Right lobe of liver (tissue), 6 donors: Measurements from ENCODE around the gene NOP9. TPM values are rescaled to one million over a fixed set of nuclear protein-coding genes. Genes with fewer than 3 reads are reported as not detected.

Experiments used
- ATAC-seq, 4 donors: fragments of 200-7000 bp; cut with Tn5 transposase; one replicate each; pipeline ENCODE4 v1.9.1; 2020; ENCODE audit warnings: mild to moderate bottlenecking in 4 of 4, moderate library complexity in 4 of 4
- DNase-seq, 3 donors: peaks; one replicate each; pipeline ENCODE4 v3.0.0-alpha.2; 2020
- H3K27ac ChIP-seq, 3 donors: fragments of 200-600 bp; one replicate each; pipeline ENCODE4 v1.8.0; 2022
- H3K27me3 ChIP-seq, 2 donors: fragments of 200-600 bp; one replicate each; pipeline ENCODE4 v1.8.0; 2022
- H3K36me3 ChIP-seq, 4 donors: fragments of 200-600 bp; sonication (generic) in 1 of 4; one replicate each; pipeline versions ENCODE4 v1.5.1 to v1.8.0; 2017 to 2022; ENCODE audit warnings: control low read depth in 1 of 4
- H3K4me1 ChIP-seq, 4 donors: fragments of 200-600 bp; sonication (generic) in 1 of 4; one replicate each; pipeline versions ENCODE4 v1.5.1 to v1.8.0; 2017 to 2022; ENCODE audit warnings: control low read depth in 1 of 4
- H3K4me3 ChIP-seq, 3 donors: fragments of 200-600 bp; one replicate each; pipeline ENCODE4 v1.8.0; 2022
- H3K9me3 ChIP-seq, 4 donors: fragments of 200-600 bp; sonication (generic) in 1 of 4; one replicate each; pipeline versions ENCODE4 v1.5.1 to v1.8.0; 2017 to 2022; ENCODE audit warnings: control low read depth in 1 of 4
- CTCF ChIP-seq, 4 donors: fragments of 200-600 bp in 3 of 4; fragments of 450-650 bp in 1 of 4; IDR thresholded peaks; one replicate each; pipeline versions ENCODE4 v1.5.1 to v1.8.0; 2016 to 2022; ENCODE audit warnings: antibody characterized with exemption in 4 of 4, mild to moderate bottlenecking in 2 of 4
- POLR2A ChIP-seq: fragments of 450-650 bp; IDR thresholded peaks from one replicate; pipeline ENCODE4 v1.6.1; 2017; ENCODE audit warnings: antibody characterized with exemption, mild to moderate bottlenecking
- WGBS: methylation state at CpG from one replicate; pipeline ENCODE4 v1.1.6; 2018; ENCODE audit warnings: low coverage, low lambda C conversion rate; ENCODE audit not compliant: insufficient coverage; ENCODE audit errors: missing lambda C conversion rate; 5-methylcytosine and 5-hydroxymethylcytosine counted together
- intact Hi-C, 2 donors: fragments of 100-400 bp; cut with DNase I; formaldehyde crosslinking; loops; one replicate each; pipeline versions ENCODE4 v1.11.2 to v1.14.1; 2022
- total RNA-seq, 6 experiments: library from RNA; depleted of rRNA in 2 of 6; stranded (reverse); fragments of >200 nt in 2 of 6; fragmentation: NEBNext Ultra II Directional in 3 of 6; extraction: Animal tissue kit (Norgen Biotek cat#: 25700) in 3 of 6; gene quantifications; one replicate each; pipeline versions ENCODE4 v1.1.0 to v1.2.4, GENCODE V29; 2016 to 2023
- donor health status: DM: no; HTN: yes; CAD: no.
- donor health status: DM: no; HTN: no; CAD: no.
- donor health status: DM: no; HTN: no; CAD: no.
- donor health status: DM: no; HTN: yes; CAD: no.
- donor health status: DM: no; HTN: yes; CAD: no.

Gene NOP9
- total RNA-seq, 6 experiments from 2014 or later: 8.2 to 15.3 (median 11.4) TPM

GRCh38 chr14:24292118-24292807 lies 7.4 kb upstream of the NOP9 start:
- no peaks in the 10 kb centered on the region for H3K27me3 ChIP-seq
- peaks cover 9 to 43% (median 18%) of the 10 kb centered on the region in 4 donors for H3K36me3 ChIP-seq
- intact Hi-C loops: loop anchor here in 1 of 2 donors (10.0 kb wide), 1 partner anchor 47 kb away; the partner anchor contains the start of gene TINF2
- peaks cover 0 to 34% (median 11%) of the 10 kb centered on the region in 4 donors for H3K4me1 ChIP-seq
- DNase-seq (no peak), ATAC-seq (no peak)
- 100% methylated on average over 1 of the region's 11 CpGs for WGBS
- no peak overlapping the region for H3K4me3 ChIP-seq
- H3K9me3 ChIP-seq: no peaks in the 10 kb centered on the region
- no peak for TF ChIP-seq POLR2A
- no peak for TF ChIP-seq CTCF (IDR thresholded peaks at IDR 0.05)
- H3K27ac ChIP-seq: peak overlapping the region in 1 of 3 donors; percentile 54

DNA sequence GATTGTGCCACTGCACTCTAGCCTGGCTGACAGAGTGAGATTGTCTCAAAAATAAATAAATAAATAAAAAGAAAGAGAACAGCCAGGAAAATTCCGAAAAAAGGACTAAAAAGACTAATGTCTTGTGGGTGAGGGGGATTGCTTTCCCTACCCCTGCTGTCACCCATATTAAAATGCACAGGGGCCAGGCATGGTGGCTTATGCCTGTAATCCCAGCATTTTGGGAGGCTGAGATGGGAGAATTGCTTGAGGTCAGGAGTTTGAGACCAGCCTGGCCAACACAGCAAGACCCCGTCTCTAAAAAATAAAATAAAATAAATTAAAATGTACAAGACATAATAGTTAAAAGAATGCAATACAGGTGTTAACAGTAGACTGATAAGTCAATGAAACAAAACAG lies 6.1 kb upstream of the NOP9 start:
- no peak for DNase-seq
- Histone ChIP-seq H3K4me1 (peaks cover 0 to 47% (median 15%) of the 10 kb centered on the region in 4 donors), H3K27me3 (no peaks in the 10 kb centered on the region), H3K36me3 (peaks cover 9 to 43% (median 18%) of the 10 kb centered on the region in 4 donors), H3K27ac (no peak overlapping the region), H3K4me3 (no peak overlapping the region), H3K9me3 (no peaks in the 10 kb centered on the region)
- 92% methylated on average over 2 of the region's 2 CpGs for WGBS
- no peak for ATAC-seq
- TF ChIP-seq CTCF (IDR thresholded peaks at IDR 0.05) (no peak), POLR2A (no peak)
- intact Hi-C loops: loop anchor here in 1 of 2 donors (10.0 kb wide), 1 partner anchor 49 kb away; the partner anchor contains the start of gene TINF2

- peak; percentile 49 to 54 (median 52) for ATAC-seq
- peaks cover 0 to 45% (median 15%) of the 10 kb centered on the region in 4 donors for H3K4me1 ChIP-seq
- TF ChIP-seq CTCF (IDR thresholded peaks at IDR 0.05) (peak; percentile 60 to 80 (median 66)), POLR2A (no peak)
- peak overlapping the region in 1 of 3 donors; percentile 6 for H3K27ac ChIP-seq
- peak in 1 of 3 donors; percentile 60 for DNase-seq
- H3K4me3 ChIP-seq: no peak overlapping the region
- 43% methylated on average over 8 of the region's 12 CpGs for WGBS
- H3K9me3 ChIP-seq: no peaks in the 10 kb centered on the region
- H3K36me3 ChIP-seq: peaks cover 2 to 29% (median 13%) of the 10 kb centered on the region in 4 donors
- no peaks in the 10 kb centered on the region for H3K27me3 ChIP-seq
- intact Hi-C loops: loop anchor here (5.0 to 10.0 kb wide), 2 partner anchors 52 to 54 kb away; partner anchors contain the start of gene TINF2 (in 2 of the 2)
Measured at GRCh38 chr14:24296341-24297157, 3.1 kb upstream of the NOP9 start.

GRCh38 chr14:24297190-24297964 lies 2.3 kb upstream of the NOP9 start:
- Histone ChIP-seq H3K9me3 (no peaks in the 10 kb centered on the region), H3K27me3 (no peaks in the 10 kb centered on the region), H3K4me1 (peaks cover 0 to 38% (median 11%) of the 10 kb centered on the region in 4 donors), H3K36me3 (peaks cover 2 to 37% (median 15%) of the 10 kb centered on the region in 4 donors), H3K27ac (peak overlapping the region in 2 of 3 donors; percentile 79 to 93), H3K4me3 (peak overlapping the region in 1 of 3 donors; percentile 80)
- no peak for DNase-seq
- WGBS: 23% methylated on average over 5 of the region's 5 CpGs
- intact Hi-C loops: loop anchor here (5.0 to 10.0 kb wide), 2 partner anchors 53 to 55 kb away; partner anchors contain the start of gene TINF2 (in 2 of the 2)
- TF ChIP-seq POLR2A: no peak
- TF ChIP-seq CTCF (IDR thresholded peaks at IDR 0.05): peak; percentile 45 to 48 (median 46)
- ATAC-seq: peak; percentile 27 to 41 (median 32)
